ENCODE data around the gene ADA. TPM values are rescaled to one million over a fixed set of nuclear protein-coding genes. Genes with fewer than 3 reads are reported as not detected.

Gene ADA
- total and polyA plus RNA-seq, 2 of the 13 experiments (the other 11 are each of a cell fraction or from before 2014, with no cell fraction given), result 2.5 to 11.3 TPM

- H3K4me2 ChIP-seq (ENCODE audit: low read depth, low read length), result no peak overlapping the region
- H2AFZ ChIP-seq (ENCODE audit: low read length), result no peak overlapping the region
- no peaks in the 10 kb centered on the region for H3K36me3 ChIP-seq (replicated peaks in 1 of 2; ENCODE audit: control insufficient read depth in 1 of 2, insufficient read depth in 2 of 2, low read length in 2 of 2)
- H3K9me3 ChIP-seq (ENCODE audit: low read length), result no peaks in the 10 kb centered on the region
- no peak for DNase-seq (ENCODE audit: low spot score)
- H3K9ac ChIP-seq (ENCODE audit: insufficient read depth, low read depth, low read length), result no peak overlapping the region
- 6% methylated on average over 2 of the region's 2 CpGs for WGBS (ENCODE audit: low lambda C conversion rate)
- no peak overlapping the region for H3K4me3 ChIP-seq (replicated peaks in 1 of 3; ENCODE audit: insufficient read depth in 1 of 3, low read depth in 2 of 3, low read length in 3 of 3)
- intact Hi-C loops (cut with micrococcal nuclease; ENCODE audit: unreplicated experiment), result no loop called here
- BruUV-seq (replicated peaks), result no TSS peak
- in situ Hi-C loops (cut with HindIII; ENCODE audit: extremely low pct_ligation_motif_present, low pct_unique_long_range_greater_than_20kb), result no loop called here
- POLR2A ChIA-PET, result no interaction called here
- H3K79me2 ChIP-seq (ENCODE audit: insufficient read depth, low read length), result no peaks in the 10 kb centered on the region
- H3K4me1 ChIP-seq (ENCODE audit: insufficient read depth, low read length), result no peaks in the 10 kb centered on the region
- CTCF ChIA-PET (ENCODE audit: low intra/inter-chr PET ratio, low total read pairs), result no interaction called here
- peaks cover 0 to 33% of the 10 kb centered on the region in 2 experiments; a peak in 3 of 5 replicates for H3K27me3 ChIP-seq (ENCODE audit: control insufficient read depth in 1 of 2, insufficient read depth in 2 of 2, low read length in 2 of 2)
- no peaks in the 10 kb centered on the region for H4K20me1 ChIP-seq (ENCODE audit: insufficient read depth, low read length)
- no peak for TF ChIP-seq ETV6 (CRISPR knock-in tag; conservative IDR thresholded peaks at IDR 0.05)
- no peak for TF ChIP-seq ZNF781 (CRISPR knock-in tag; IDR thresholded peaks at IDR 0.05; ENCODE audit: borderline replicate concordance, not compliant biosample characterization)
- no peak for TF ChIP-seq TAF1 (CRISPR knock-in tag; IDR thresholded peaks at IDR 0.05)
- TF ChIP-seq ZNF512B (CRISPR knock-in tag; IDR thresholded peaks at IDR 0.05; ENCODE audit: borderline replicate concordance), result no peak
- TF ChIP-seq TCF12 (IDR thresholded peaks at IDR 0.05), result no peak
- no peak for TF ChIP-seq TCF12 (CRISPR knock-in tag; IDR thresholded peaks at IDR 0.05)
- no peak for TF ChIP-seq MIXL1 (CRISPR knock-in tag; IDR thresholded peaks at IDR 0.05)
- TF ChIP-seq ATF2 (CRISPR knock-in tag; IDR thresholded peaks at IDR 0.05), result no peak
- TF ChIP-seq FOXK2 (IDR thresholded peaks at IDR 0.05), result no peak
- no peak for TF ChIP-seq NFE2 (CRISPR knock-in tag; IDR thresholded peaks at IDR 0.05)
- H3K27ac ChIP-seq (ENCODE audit: extremely low read length, insufficient read depth, low read length), result no peak overlapping the region
- FAIRE-seq, result no peak
- ATAC-seq, result no peak
These were observed 8.4 kb upstream of the ADA start for GRCh38 chr20:44659931-44660330.

Measured in HepG2 (cell line).